GM18858 (cell line): Measurements from ENCODE around the gene PDLIM4.
A peak's percentile ranks its signal among the peaks of the same experiment; 100 is the strongest.

Experiments
- ATAC-seq: cut with Tn5 transposase; IDR thresholded peaks from one replicate; pipeline ENCODE4 v1.9.1; 2021; ENCODE audit not compliant: unreplicated experiment

PDLIM4 gene

GRCh38 chr5:132227235-132227484, 30.3 kb upstream of the PDLIM4 start:
- no peak for ATAC-seq

GRCh38 chr5:132227485-132228240, 29.8 kb upstream of the PDLIM4 start, which contains the start of gene P4HA2:
Gene P4HA2 (minus strand): TSS chr5:132227853. CDS start chr5:132218626, 9,227 bp downstream.
- peak; percentile 86 for ATAC-seq

GRCh38 chr5:132228241-132229035, 29.1 kb upstream of the PDLIM4 start:
- ATAC-seq = no peak

GRCh38 chr5:132229236-132229635, 28.3 kb upstream of the PDLIM4 start:
- ATAC-seq = no peak

- ATAC-seq = no peak
These were observed 26.6 kb upstream of the PDLIM4 start for GRCh38 chr5:132230871-132231270.

- ATAC-seq = no peak
These were observed 25.0 kb upstream of the PDLIM4 start for GRCh38 chr5:132232465-132232864.

- ATAC-seq = no peak
These were observed 24.4 kb upstream of the PDLIM4 start for GRCh38 chr5:132233081-132233480.

GRCh38 chr5:132233811-132234683, 23.4 kb upstream of the PDLIM4 start:
- no peak for ATAC-seq

GRCh38 chr5:132234684-132235062, 22.8 kb upstream of the PDLIM4 start:
- no peak for ATAC-seq

GRCh38 chr5:132235340-132235739, 22.2 kb upstream of the PDLIM4 start:
- no peak for ATAC-seq

- ATAC-seq = no peak
These were observed 20.4 kb upstream of the PDLIM4 start for GRCh38 chr5:132237141-132237540.

- no peak for ATAC-seq
These were observed 19.8 kb upstream of the PDLIM4 start for GRCh38 chr5:132237670-132238069.

GRCh38 chr5:132238169-132238744, 19.2 kb upstream of the PDLIM4 start:
- ATAC-seq = peak; percentile 58

GRCh38 chr5:132238901-132239500, 18.5 kb upstream of the PDLIM4 start:
- no peak for ATAC-seq

GRCh38 chr5:132239776-132240175, 17.7 kb upstream of the PDLIM4 start:
- ATAC-seq = no peak

GRCh38 chr5:132243366-132243977, 14.0 kb upstream of the PDLIM4 start:
- ATAC-seq = no peak

- ATAC-seq = no peak
These were observed 11.9 kb upstream of the PDLIM4 start for GRCh38 chr5:132245593-132245992.

GRCh38 chr5:132246806-132247205, 10.7 kb upstream of the PDLIM4 start:
- ATAC-seq = no peak

- no peak for ATAC-seq
These were observed 6.9 kb upstream of the PDLIM4 start for GRCh38 chr5:132250547-132250946.

GRCh38 chr5:132251220-132251725, 6.2 kb upstream of the PDLIM4 start:
- ATAC-seq = no peak
